ENCODE results near the gene DPP6.

DNA sequence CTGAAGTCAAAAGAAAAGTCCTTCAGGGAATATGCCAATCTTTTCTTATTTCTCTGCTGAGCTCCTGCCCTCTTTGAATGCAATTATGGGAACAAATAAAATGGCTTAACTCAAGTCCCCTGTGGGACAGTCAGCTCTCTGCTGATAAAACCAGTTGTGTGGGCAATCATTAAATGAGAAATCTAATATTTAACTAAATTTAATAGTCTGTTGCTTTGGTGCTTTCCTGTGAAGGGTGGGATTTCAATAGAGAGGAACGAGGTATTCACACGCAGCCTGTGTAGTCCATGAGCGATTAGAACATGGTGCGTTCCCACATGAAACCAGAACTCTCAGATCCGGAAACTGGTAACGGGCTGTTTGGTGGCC is 812.3 kb downstream of the DPP6 start:
- TF ChIP-seq, protein P1, sequence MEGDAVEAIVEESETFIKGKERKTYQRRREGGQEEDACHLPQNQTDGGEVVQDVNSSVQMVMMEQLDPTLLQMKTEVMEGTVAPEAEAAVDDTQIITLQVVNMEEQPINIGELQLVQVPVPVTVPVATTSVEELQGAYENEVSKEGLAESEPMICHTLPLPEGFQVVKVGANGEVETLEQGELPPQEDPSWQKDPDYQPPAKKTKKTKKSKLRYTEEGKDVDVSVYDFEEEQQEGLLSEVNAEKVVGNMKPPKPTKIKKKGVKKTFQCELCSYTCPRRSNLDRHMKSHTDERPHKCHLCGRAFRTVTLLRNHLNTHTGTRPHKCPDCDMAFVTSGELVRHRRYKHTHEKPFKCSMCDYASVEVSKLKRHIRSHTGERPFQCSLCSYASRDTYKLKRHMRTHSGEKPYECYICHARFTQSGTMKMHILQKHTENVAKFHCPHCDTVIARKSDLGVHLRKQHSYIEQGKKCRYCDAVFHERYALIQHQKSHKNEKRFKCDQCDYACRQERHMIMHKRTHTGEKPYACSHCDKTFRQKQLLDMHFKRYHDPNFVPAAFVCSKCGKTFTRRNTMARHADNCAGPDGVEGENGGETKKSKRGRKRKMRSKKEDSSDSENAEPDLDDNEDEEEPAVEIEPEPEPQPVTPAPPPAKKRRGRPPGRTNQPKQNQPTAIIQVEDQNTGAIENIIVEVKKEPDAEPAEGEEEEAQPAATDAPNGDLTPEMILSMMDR (IDR thresholded peaks at IDR 0.05): no peak
- TF ChIP-seq POLR2A (IDR thresholded peaks at IDR 0.05): no peak
